Skeletal muscle tissue (tissue), 4 donors: ENCODE results near the gene RBM24. TPM values are rescaled to one million over a fixed set of nuclear protein-coding genes. Genes with fewer than 3 reads are reported as not detected.

Source experiments
- H3K27ac ChIP-seq: one replicate; pipeline ENCODE4 v1.7.0; 2013; ENCODE audit warnings: mild to moderate bottlenecking, low read depth, low read length, inconsistent platforms
- H3K27me3 ChIP-seq, 3 donors: one replicate each; pipeline ENCODE4 v1.7.0; 2013; ENCODE audit warnings: low read length in 3 of 3; ENCODE audit not compliant: control insufficient read depth in 3 of 3, insufficient read depth in 3 of 3
- H3K36me3 ChIP-seq, 3 donors: one replicate each; pipeline ENCODE4 v1.7.0; 2013; ENCODE audit warnings: low read length in 3 of 3; ENCODE audit not compliant: control insufficient read depth in 3 of 3, insufficient read depth in 3 of 3
- H3K4me1 ChIP-seq, 3 donors: one replicate each; pipeline ENCODE4 v1.7.0; 2013; ENCODE audit warnings: low read length in 3 of 3, mild to moderate bottlenecking in 3 of 3; ENCODE audit not compliant: control insufficient read depth in 3 of 3, insufficient read depth in 3 of 3
- H3K4me3 ChIP-seq, 3 donors: one replicate each; pipeline ENCODE4 v1.7.0; 2013; ENCODE audit warnings: low read length in 3 of 3
- H3K9ac ChIP-seq, 3 donors: one replicate each; pipeline ENCODE4 v1.7.0; 2013; ENCODE audit warnings: low read length in 3 of 3, mild to moderate bottlenecking in 3 of 3, moderate library complexity in 2 of 3, low read depth in 1 of 3
- H3K9me3 ChIP-seq, 3 donors: one replicate each; pipeline ENCODE4 v1.7.0; 2013; ENCODE audit warnings: low read length in 3 of 3; ENCODE audit not compliant: control insufficient read depth in 3 of 3
- total RNA-seq: library from RNA; depleted of rRNA; stranded (reverse); fragments of >200 nt; gene quantifications from one replicate; pipeline ENCODE4 v1.2.3, GENCODE V29; 2014
- donor health status: Osteomylitis.

RBM24 gene
- total RNA-seq, 1 donor from 2014 or later: 116 TPM

DNA sequence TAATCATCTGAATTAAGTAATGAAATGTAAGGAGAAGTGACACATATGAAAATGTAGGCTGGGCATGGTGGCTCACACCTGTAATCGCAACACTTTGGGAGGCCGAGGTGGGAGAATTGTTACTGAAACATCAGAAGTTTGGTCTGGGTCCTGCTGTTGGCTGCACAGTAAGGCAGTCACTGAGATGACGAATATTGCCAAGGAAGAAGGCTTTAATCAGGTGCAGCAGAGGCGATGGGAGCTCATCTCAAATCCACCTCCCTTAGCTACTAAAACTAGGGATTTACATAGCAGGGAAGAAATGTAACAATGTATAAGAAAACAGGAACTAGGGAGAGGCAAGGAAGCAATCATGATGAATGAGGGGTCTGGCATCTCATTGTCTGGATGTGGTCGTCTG, 50.1 kb downstream of the RBM24 start:
- no peaks in the 10 kb centered on the region for H3K27me3 ChIP-seq
- H3K4me3 ChIP-seq: no peak overlapping the region

DNA sequence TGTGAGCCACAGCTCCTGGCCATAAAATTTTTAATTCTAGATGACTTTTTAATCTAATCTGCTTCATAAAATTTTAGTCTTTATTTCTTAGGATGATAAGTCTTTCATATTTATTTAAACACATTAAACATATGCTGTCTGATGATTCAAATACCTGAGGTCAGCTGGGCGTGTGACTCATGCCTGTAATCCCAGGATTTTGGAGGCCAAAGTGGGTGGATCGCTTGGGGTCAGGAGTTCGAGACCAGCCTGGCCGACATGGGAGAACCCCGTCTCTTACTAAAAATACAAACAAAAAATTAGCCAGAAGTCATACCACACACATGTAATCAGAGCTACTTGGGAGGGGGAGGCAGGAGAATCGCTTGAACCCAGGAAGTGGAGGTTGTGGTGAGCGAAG, 53.1 kb downstream of the RBM24 start:
- Histone ChIP-seq H3K36me3 (no peaks in the 10 kb centered on the region), H3K4me1 (no peaks in the 10 kb centered on the region), H3K9me3 (no peaks in the 10 kb centered on the region)

More for the DNA sequence above, 50.1 kb downstream of the RBM24 start:
- Histone ChIP-seq H3K27ac (no peak overlapping the region), H3K9ac (no peak overlapping the region), H3K36me3 (no peaks in the 10 kb centered on the region), H3K9me3 (no peaks in the 10 kb centered on the region), H3K4me1 (no peaks in the 10 kb centered on the region)

DNA sequence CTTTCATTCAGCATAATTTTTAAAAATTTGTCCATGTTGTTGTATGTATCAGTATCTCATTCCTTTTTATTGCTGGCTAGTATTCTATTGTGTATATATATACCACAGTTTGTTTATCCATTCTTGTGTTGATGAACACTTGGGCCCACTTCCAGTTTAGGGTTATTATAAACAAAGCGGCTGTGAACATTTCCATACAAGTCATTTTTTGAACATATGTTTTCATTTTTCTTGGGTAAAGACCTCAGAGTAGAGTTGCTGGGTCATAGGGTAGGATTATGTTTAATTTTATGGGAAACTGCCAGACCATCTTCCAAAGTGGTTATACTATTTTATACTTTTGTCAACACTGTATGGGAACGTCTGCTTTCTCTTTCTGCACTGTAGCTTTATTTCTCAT, 55.3 kb downstream of the RBM24 start:
- no peaks in the 10 kb centered on the region for H3K36me3 ChIP-seq
- H3K4me1 ChIP-seq: no peaks in the 10 kb centered on the region
- no peaks in the 10 kb centered on the region for H3K27me3 ChIP-seq
- H3K27ac ChIP-seq: no peak overlapping the region
- H3K9ac ChIP-seq: no peak overlapping the region
- H3K4me3 ChIP-seq: no peak overlapping the region
- no peaks in the 10 kb centered on the region for H3K9me3 ChIP-seq

More for the DNA sequence above, 53.1 kb downstream of the RBM24 start:
- H3K9ac ChIP-seq: no peak overlapping the region
- H3K27ac ChIP-seq: no peak overlapping the region
- H3K27me3 ChIP-seq: no peaks in the 10 kb centered on the region
- H3K4me3 ChIP-seq: no peak overlapping the region

DNA sequence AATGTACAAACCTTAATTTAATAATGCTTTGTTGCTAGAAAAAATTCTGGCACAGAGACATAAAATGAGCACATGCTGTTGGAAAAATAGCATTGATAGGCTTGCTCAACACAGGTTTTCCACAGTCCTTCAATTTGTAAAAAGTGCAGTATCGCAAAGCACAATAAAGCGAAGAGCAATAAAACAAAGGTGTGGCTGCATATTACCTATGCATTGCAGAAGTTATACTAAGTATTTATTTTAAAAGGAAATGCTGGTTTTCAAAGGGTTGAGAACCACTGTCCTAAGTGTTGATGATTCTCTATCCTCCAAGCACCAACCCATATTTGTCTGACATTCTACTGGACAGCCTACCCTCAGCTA, 58.1 kb downstream of the RBM24 start:
- Histone ChIP-seq H3K4me3 (no peak overlapping the region), H3K9ac (no peak overlapping the region), H3K27me3 (no peaks in the 10 kb centered on the region), H3K9me3 (no peaks in the 10 kb centered on the region), H3K4me1 (no peaks in the 10 kb centered on the region), H3K27ac (no peak overlapping the region), H3K36me3 (no peaks in the 10 kb centered on the region)

DNA sequence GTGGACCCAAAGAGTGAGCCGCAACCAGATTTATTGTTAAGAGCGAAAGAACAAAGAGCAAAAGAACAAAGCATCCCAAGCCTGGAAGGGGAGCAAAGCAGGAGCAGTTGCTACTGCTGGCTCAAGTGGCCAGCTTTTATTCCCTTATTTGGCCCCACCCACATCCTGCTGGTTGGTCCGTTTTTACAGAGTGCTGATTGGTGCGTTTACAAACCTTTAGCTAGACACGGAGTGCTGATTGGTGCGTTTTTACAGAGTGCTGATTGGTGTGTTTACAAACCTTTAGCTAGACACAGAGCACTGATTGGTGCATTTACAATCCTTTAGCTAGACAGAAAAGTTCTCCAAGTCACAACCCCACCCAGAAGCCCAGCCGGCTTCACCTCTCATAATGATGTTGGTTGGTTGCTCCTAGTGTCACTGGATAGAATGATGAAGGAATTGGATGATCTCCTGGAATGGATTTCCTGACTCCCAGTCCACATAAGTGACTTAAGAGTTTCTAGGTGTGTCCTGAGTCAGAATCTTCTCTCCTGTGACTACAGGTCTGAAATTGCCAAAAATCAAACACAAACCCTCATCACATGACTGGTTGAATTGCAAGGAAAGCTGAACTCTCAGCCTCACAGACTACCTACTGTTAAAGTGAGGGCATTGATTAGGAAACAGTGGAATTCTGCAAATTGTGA, 60.1 kb downstream of the RBM24 start:
- no peak overlapping the region for H3K9ac ChIP-seq

DNA sequence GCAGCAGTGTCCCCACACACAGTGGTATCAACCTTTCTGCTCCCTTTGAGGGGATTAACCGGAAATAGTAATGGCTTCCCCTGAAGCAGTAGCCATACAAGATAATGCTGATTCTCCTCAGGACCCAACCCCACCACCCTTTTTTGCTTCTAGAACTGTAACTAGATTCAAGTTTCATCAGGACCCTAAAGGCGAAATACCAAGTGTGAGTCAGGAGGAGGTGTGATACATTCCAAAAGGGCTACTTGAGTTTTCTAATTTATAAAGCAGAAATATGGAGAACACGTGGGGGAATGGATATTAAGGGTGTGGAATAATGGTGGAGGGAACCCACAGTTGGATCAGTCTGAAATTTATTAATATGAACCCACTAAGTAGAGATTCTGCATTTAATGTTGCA, 60.7 kb downstream of the RBM24 start:
- H3K9ac ChIP-seq: no peak overlapping the region
- no peaks in the 10 kb centered on the region for H3K9me3 ChIP-seq
- H3K27me3 ChIP-seq: no peaks in the 10 kb centered on the region
- no peak overlapping the region for H3K27ac ChIP-seq
- no peak overlapping the region for H3K4me3 ChIP-seq
- H3K36me3 ChIP-seq: no peaks in the 10 kb centered on the region
- no peaks in the 10 kb centered on the region for H3K4me1 ChIP-seq

More for the DNA sequence above, 60.1 kb downstream of the RBM24 start:
- Histone ChIP-seq H3K4me1 (no peaks in the 10 kb centered on the region), H3K9me3 (no peaks in the 10 kb centered on the region), H3K36me3 (no peaks in the 10 kb centered on the region), H3K27ac (no peak overlapping the region), H3K27me3 (no peaks in the 10 kb centered on the region), H3K4me3 (no peak overlapping the region)

DNA sequence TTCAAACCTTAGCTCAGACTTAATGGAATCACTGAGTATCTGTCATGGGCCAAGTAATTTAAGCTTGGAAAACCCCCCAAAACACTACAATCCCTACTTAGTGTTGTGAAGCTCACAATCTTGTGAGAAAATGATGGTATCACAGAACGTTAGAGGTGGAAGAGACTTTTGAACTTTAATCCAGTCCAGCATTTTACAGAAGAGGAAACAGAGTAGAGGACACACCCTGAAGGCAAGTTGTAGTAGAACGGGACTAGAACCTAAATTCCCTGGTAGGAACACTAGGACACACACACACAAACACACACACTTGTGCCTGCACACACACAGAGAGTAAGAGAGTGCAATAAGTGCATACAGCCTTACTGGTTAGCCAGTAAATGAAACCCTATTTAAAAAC, 62.1 kb downstream of the RBM24 start:
- Histone ChIP-seq H3K4me1 (no peaks in the 10 kb centered on the region), H3K27me3 (no peaks in the 10 kb centered on the region)

More for the DNA sequence above, 62.1 kb downstream of the RBM24 start:
- Histone ChIP-seq H3K9me3 (no peaks in the 10 kb centered on the region), H3K9ac (no peak overlapping the region), H3K4me3 (no peak overlapping the region), H3K36me3 (no peaks in the 10 kb centered on the region), H3K27ac (no peak overlapping the region)

Other genes starting within 250 kb of the RBM24 start
- gene STMND1, start 179.3 kb upstream of the RBM24 start, total RNA-seq: not detected
- 47.5 TPM for gene CAP2, start 112.2 kb downstream of the RBM24 start, total RNA-seq